ENCODE data around the gene BMERB1. TPM values are rescaled to one million over a fixed set of nuclear protein-coding genes. Genes with fewer than 3 reads are reported as not detected.
A peak's percentile ranks its signal among the peaks of the same experiment; 100 is the strongest.
"Not testable (repeated sequence)": the region's sequence is repeated elsewhere in the genome, so short reads cannot be mapped to it uniquely, and the experiment has no call there.

Gene BMERB1
- 13.5 TPM for polyA plus RNA-seq (2013)

- Histone ChIP-seq H3K9me3 (ENCODE audit: control extremely low read depth in 1 of 5, control insufficient read depth in 4 of 5, insufficient read depth in 2 of 5, low read depth in 1 of 5, low read length in 4 of 5) (no peaks in the 10 kb centered on the region), H3K4me3 (ENCODE audit: control insufficient read depth in 1 of 7, extremely low read depth in 1 of 7, insufficient read depth in 4 of 7, low read depth in 2 of 7, low read length in 6 of 7) (peak within 1 kb of the TSS; percentile 51 to 93 (median 75)), H3K36me3 (ENCODE audit: control insufficient read depth in 4 of 4, insufficient read depth in 4 of 4, low read length in 3 of 4) (no peaks in the 10 kb centered on the region), H3K27ac (ENCODE audit: insufficient read depth in 1 of 2, low read depth in 1 of 2, low read length in 2 of 2, poor library complexity in 1 of 2, severe bottlenecking in 2 of 2) (no peak within 1 kb of the TSS), H3K27me3 (replicated peaks in 2 of 5; ENCODE audit: control insufficient read depth in 4 of 5, insufficient read depth in 5 of 5, low read length in 4 of 5) (peaks cover 2 to 17% (median 13%) of the 10 kb centered on the region in 5 experiments), H3K4me1 (ENCODE audit: control extremely low read depth in 1 of 4, control insufficient read depth in 4 of 4, insufficient read depth in 4 of 4, low read length in 3 of 4) (peaks cover 0 to 12% (median 7%) of the 10 kb centered on the region in 4 experiments)
- POLR2A ChIA-PET = interaction anchor here (1.0 kb wide), 1 partner anchor 208 kb away, joined by 4 read pairs; the partner anchor contains the start of gene MARF1
- WGBS (ENCODE audit: insufficient coverage) = 0% methylated on average over 51 of the region's 63 CpGs
- CTCF ChIA-PET = no interaction called here
- peak; percentile 67 to 80 (median 74) for DNase-seq
Observed at GRCh38 chr16:15434425-15435215, at the start of gene BMERB1. TSS of gene BMERB1 (plus strand) at chr16:15434588. CDS start at chr16:15434654, 66 bp downstream.

GRCh38 chr16:15388060-15388459 lies 46.3 kb upstream of the BMERB1 start:
- H3K27me3 ChIP-seq (replicated peaks in 2 of 5; ENCODE audit: control insufficient read depth in 4 of 5, insufficient read depth in 5 of 5, low read length in 4 of 5); H3K4me1 ChIP-seq (ENCODE audit: control extremely low read depth in 1 of 4, control insufficient read depth in 4 of 4, insufficient read depth in 4 of 4, low read length in 3 of 4); H3K36me3 ChIP-seq (ENCODE audit: control insufficient read depth in 4 of 4, insufficient read depth in 4 of 4, low read length in 3 of 4); H3K27ac ChIP-seq (ENCODE audit: insufficient read depth in 1 of 2, low read depth in 1 of 2, low read length in 2 of 2, poor library complexity in 1 of 2, severe bottlenecking in 2 of 2); POLR2A ChIA-PET; DNase-seq; H3K4me3 ChIP-seq (ENCODE audit: control insufficient read depth in 1 of 7, extremely low read depth in 1 of 7, insufficient read depth in 4 of 7, low read depth in 2 of 7, low read length in 6 of 7); H3K9me3 ChIP-seq (ENCODE audit: control extremely low read depth in 1 of 5, control insufficient read depth in 4 of 5, insufficient read depth in 2 of 5, low read depth in 1 of 5, low read length in 4 of 5); CTCF ChIA-PET: not testable (repeated sequence)
- WGBS (ENCODE audit: insufficient coverage) = 100% methylated on average over 1 of the region's 6 CpGs

- POLR2A ChIA-PET; H3K4me1 ChIP-seq (ENCODE audit: control extremely low read depth in 1 of 4, control insufficient read depth in 4 of 4, insufficient read depth in 4 of 4, low read length in 3 of 4); DNase-seq; H3K27ac ChIP-seq (ENCODE audit: insufficient read depth in 1 of 2, low read depth in 1 of 2, low read length in 2 of 2, poor library complexity in 1 of 2, severe bottlenecking in 2 of 2); H3K27me3 ChIP-seq (replicated peaks in 2 of 5; ENCODE audit: control insufficient read depth in 4 of 5, insufficient read depth in 5 of 5, low read length in 4 of 5); H3K4me3 ChIP-seq (ENCODE audit: control insufficient read depth in 1 of 7, extremely low read depth in 1 of 7, insufficient read depth in 4 of 7, low read depth in 2 of 7, low read length in 6 of 7); H3K36me3 ChIP-seq (ENCODE audit: control insufficient read depth in 4 of 4, insufficient read depth in 4 of 4, low read length in 3 of 4); H3K9me3 ChIP-seq (ENCODE audit: control extremely low read depth in 1 of 5, control insufficient read depth in 4 of 5, insufficient read depth in 2 of 5, low read depth in 1 of 5, low read length in 4 of 5); CTCF ChIA-PET: not testable (repeated sequence)
- 71% methylated on average over 4 of the region's 5 CpGs for WGBS (ENCODE audit: insufficient coverage)
Observed at GRCh38 chr16:15389916-15390315, 44.5 kb upstream of the BMERB1 start.

GRCh38 chr16:15393025-15393424 lies 41.4 kb upstream of the BMERB1 start:
- POLR2A ChIA-PET; H3K27me3 ChIP-seq (replicated peaks in 2 of 5; ENCODE audit: control insufficient read depth in 4 of 5, insufficient read depth in 5 of 5, low read length in 4 of 5); H3K4me3 ChIP-seq (ENCODE audit: control insufficient read depth in 1 of 7, extremely low read depth in 1 of 7, insufficient read depth in 4 of 7, low read depth in 2 of 7, low read length in 6 of 7); H3K9me3 ChIP-seq (ENCODE audit: control extremely low read depth in 1 of 5, control insufficient read depth in 4 of 5, insufficient read depth in 2 of 5, low read depth in 1 of 5, low read length in 4 of 5); CTCF ChIA-PET; H3K4me1 ChIP-seq (ENCODE audit: control extremely low read depth in 1 of 4, control insufficient read depth in 4 of 4, insufficient read depth in 4 of 4, low read length in 3 of 4); H3K27ac ChIP-seq (ENCODE audit: insufficient read depth in 1 of 2, low read depth in 1 of 2, low read length in 2 of 2, poor library complexity in 1 of 2, severe bottlenecking in 2 of 2); H3K36me3 ChIP-seq (ENCODE audit: control insufficient read depth in 4 of 4, insufficient read depth in 4 of 4, low read length in 3 of 4); DNase-seq: not testable (repeated sequence)
- WGBS (ENCODE audit: insufficient coverage) = 90% methylated on average over 2 of the region's 8 CpGs

- H3K27ac ChIP-seq (ENCODE audit: insufficient read depth in 1 of 2, low read depth in 1 of 2, low read length in 2 of 2, poor library complexity in 1 of 2, severe bottlenecking in 2 of 2); CTCF ChIA-PET; POLR2A ChIA-PET; H3K4me1 ChIP-seq (ENCODE audit: control extremely low read depth in 1 of 4, control insufficient read depth in 4 of 4, insufficient read depth in 4 of 4, low read length in 3 of 4); H3K27me3 ChIP-seq (replicated peaks in 2 of 5; ENCODE audit: control insufficient read depth in 4 of 5, insufficient read depth in 5 of 5, low read length in 4 of 5); H3K36me3 ChIP-seq (ENCODE audit: control insufficient read depth in 4 of 4, insufficient read depth in 4 of 4, low read length in 3 of 4); H3K9me3 ChIP-seq (ENCODE audit: control extremely low read depth in 1 of 5, control insufficient read depth in 4 of 5, insufficient read depth in 2 of 5, low read depth in 1 of 5, low read length in 4 of 5): not testable (repeated sequence)
- WGBS (ENCODE audit: insufficient coverage) = 2% methylated on average over 67 of the region's 79 CpGs
- DNase-seq = peak; percentile 50 to 75 (median 60)
- H3K4me3 ChIP-seq (ENCODE audit: control insufficient read depth in 1 of 7, extremely low read depth in 1 of 7, insufficient read depth in 4 of 7, low read depth in 2 of 7, low read length in 6 of 7) = peak within 1 kb of the TSS; percentile 54 to 80 (median 67)
Observed at GRCh38 chr16:15395631-15396508, 38.5 kb upstream of the BMERB1 start, which contains the start of gene MPV17L. TSS of gene MPV17L (plus strand) at chr16:15395754. CDS start at chr16:15395898, 144 bp downstream.

GRCh38 chr16:15396509-15396829 lies 37.9 kb upstream of the BMERB1 start:
- CTCF ChIA-PET; POLR2A ChIA-PET; H3K4me1 ChIP-seq (ENCODE audit: control extremely low read depth in 1 of 4, control insufficient read depth in 4 of 4, insufficient read depth in 4 of 4, low read length in 3 of 4); H3K36me3 ChIP-seq (ENCODE audit: control insufficient read depth in 4 of 4, insufficient read depth in 4 of 4, low read length in 3 of 4); DNase-seq; H3K27me3 ChIP-seq (replicated peaks in 2 of 5; ENCODE audit: control insufficient read depth in 4 of 5, insufficient read depth in 5 of 5, low read length in 4 of 5); H3K9me3 ChIP-seq (ENCODE audit: control extremely low read depth in 1 of 5, control insufficient read depth in 4 of 5, insufficient read depth in 2 of 5, low read depth in 1 of 5, low read length in 4 of 5); H3K27ac ChIP-seq (ENCODE audit: insufficient read depth in 1 of 2, low read depth in 1 of 2, low read length in 2 of 2, poor library complexity in 1 of 2, severe bottlenecking in 2 of 2): not testable (repeated sequence)
- WGBS (ENCODE audit: insufficient coverage) = 82% methylated on average over 8 of the region's 8 CpGs
- H3K4me3 ChIP-seq (ENCODE audit: control insufficient read depth in 1 of 7, extremely low read depth in 1 of 7, insufficient read depth in 4 of 7, low read depth in 2 of 7, low read length in 6 of 7) = peak overlapping the region in 6 of 7 experiments; percentile 15 to 80 (median 70)
